Ishikawa (cell line): ENCODE results near the gene CHD9NB.

ENCODE experiments used
- CEBPB ChIP-seq: IDR thresholded peaks from 2 replicates; pipeline ENCODE4 v1.6.1; 2012
- CREB1 ChIP-seq: IDR thresholded peaks from 2 replicates; pipeline ENCODE4 v1.6.1; 2012; ENCODE audit warnings: low read depth
- EGR1 ChIP-seq: IDR thresholded peaks from 2 replicates; pipeline ENCODE4 v1.6.1; 2012
- EP300 ChIP-seq: IDR thresholded peaks from 2 replicates; pipeline ENCODE4 v1.6.1; 2012; ENCODE audit warnings: borderline replicate concordance
- FOXM1 ChIP-seq: IDR thresholded peaks from 2 replicates; pipeline ENCODE4 v1.6.1; 2012; ENCODE audit warnings: low read depth, borderline replicate concordance
- NFIC ChIP-seq: IDR thresholded peaks from 2 replicates; pipeline ENCODE4 v1.6.1; 2012
- RAD21 ChIP-seq: IDR thresholded peaks from 2 replicates; pipeline ENCODE4 v1.6.1; 2012; ENCODE audit warnings: low read depth
- TAF1 ChIP-seq: IDR thresholded peaks from 2 replicates; pipeline ENCODE4 v1.6.1; 2012; ENCODE audit warnings: low read depth, mild to moderate bottlenecking
- TCF12 ChIP-seq: IDR thresholded peaks from 2 replicates; pipeline ENCODE4 v1.6.1; 2012; ENCODE audit warnings: low read depth
- TEAD4 ChIP-seq: IDR thresholded peaks from 2 replicates; pipeline ENCODE4 v1.6.1; 2012
- YY1 ChIP-seq: IDR thresholded peaks from 2 replicates; pipeline ENCODE4 v1.6.1; 2012; ENCODE audit warnings: low read depth
- ZBTB7A ChIP-seq: IDR thresholded peaks from 2 replicates; pipeline ENCODE4 v1.6.1; 2012; ENCODE audit warnings: low read depth
- TF ChIP-seq, protein P1 (sequence below): IDR thresholded peaks from 2 replicates; pipeline ENCODE4 v1.6.1; 2012
- TF ChIP-seq, protein P2 (sequence below): IDR thresholded peaks from 2 replicates; pipeline ENCODE4 v1.6.1; 2012; ENCODE audit warnings: low read depth, mild to moderate bottlenecking
- TF ChIP-seq, protein P3 (sequence below): IDR thresholded peaks from 2 replicates; pipeline ENCODE4 v1.6.1; 2012

CHD9NB gene

DNA sequence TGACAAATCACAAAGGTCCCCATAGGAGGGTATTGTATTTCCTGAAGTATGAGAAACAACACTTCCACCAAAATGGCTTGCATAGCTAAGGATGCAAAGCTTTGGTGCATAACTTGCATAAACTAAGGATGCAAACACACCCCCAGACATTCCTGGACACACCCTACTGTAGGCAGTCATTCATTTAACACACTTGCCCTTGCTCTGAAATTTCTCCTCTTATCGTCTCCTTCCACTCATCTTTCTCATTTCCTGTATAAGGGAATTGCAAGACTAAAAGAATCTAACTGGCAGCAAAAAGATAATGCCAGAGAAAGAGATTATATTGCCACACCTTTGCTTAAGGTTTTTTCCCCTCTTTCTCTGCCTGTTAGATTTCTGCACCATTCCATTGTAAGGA is 30.4 kb upstream of the CHD9NB start:
- 0 out of 2 replicates have a peak, but pooled peaks have one; percentile 29 for TF ChIP-seq TEAD4
- TF ChIP-seq, protein P1, sequence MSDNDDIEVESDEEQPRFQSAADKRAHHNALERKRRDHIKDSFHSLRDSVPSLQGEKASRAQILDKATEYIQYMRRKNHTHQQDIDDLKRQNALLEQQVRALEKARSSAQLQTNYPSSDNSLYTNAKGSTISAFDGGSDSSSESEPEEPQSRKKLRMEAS, result no peak

DNA sequence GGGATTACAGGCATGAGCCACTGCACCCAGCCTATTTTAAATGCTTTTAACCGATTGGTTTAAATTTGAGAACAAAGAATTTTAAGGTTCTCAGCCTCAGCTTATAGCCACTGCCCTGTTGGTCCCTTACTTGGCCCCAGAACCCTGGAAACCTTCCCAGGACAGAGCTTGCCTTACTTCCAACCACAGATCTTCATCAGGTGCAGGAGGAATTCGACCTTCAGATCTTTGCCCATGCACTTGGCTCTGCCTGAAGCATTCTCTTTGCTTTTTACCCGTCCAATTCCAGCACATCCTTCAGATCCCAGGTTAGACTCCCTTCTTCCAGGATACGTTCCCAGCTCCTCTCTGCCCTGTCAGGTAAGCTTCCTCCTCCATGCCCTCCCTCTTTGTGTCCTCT is 29.8 kb upstream of the CHD9NB start:
- no peak for TF ChIP-seq TCF12
- no peak for TF ChIP-seq RAD21
- TF ChIP-seq TEAD4, result no peak
- TF ChIP-seq EP300, result no peak
- no peak for TF ChIP-seq EGR1
- TF ChIP-seq, protein P2, sequence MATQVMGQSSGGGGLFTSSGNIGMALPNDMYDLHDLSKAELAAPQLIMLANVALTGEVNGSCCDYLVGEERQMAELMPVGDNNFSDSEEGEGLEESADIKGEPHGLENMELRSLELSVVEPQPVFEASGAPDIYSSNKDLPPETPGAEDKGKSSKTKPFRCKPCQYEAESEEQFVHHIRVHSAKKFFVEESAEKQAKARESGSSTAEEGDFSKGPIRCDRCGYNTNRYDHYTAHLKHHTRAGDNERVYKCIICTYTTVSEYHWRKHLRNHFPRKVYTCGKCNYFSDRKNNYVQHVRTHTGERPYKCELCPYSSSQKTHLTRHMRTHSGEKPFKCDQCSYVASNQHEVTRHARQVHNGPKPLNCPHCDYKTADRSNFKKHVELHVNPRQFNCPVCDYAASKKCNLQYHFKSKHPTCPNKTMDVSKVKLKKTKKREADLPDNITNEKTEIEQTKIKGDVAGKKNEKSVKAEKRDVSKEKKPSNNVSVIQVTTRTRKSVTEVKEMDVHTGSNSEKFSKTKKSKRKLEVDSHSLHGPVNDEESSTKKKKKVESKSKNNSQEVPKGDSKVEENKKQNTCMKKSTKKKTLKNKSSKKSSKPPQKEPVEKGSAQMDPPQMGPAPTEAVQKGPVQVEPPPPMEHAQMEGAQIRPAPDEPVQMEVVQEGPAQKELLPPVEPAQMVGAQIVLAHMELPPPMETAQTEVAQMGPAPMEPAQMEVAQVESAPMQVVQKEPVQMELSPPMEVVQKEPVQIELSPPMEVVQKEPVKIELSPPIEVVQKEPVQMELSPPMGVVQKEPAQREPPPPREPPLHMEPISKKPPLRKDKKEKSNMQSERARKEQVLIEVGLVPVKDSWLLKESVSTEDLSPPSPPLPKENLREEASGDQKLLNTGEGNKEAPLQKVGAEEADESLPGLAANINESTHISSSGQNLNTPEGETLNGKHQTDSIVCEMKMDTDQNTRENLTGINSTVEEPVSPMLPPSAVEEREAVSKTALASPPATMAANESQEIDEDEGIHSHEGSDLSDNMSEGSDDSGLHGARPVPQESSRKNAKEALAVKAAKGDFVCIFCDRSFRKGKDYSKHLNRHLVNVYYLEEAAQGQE, result no peak
- TF ChIP-seq, protein P1, result no peak
- no peak for TF ChIP-seq TAF1
- no peak for TF ChIP-seq NFIC

DNA sequence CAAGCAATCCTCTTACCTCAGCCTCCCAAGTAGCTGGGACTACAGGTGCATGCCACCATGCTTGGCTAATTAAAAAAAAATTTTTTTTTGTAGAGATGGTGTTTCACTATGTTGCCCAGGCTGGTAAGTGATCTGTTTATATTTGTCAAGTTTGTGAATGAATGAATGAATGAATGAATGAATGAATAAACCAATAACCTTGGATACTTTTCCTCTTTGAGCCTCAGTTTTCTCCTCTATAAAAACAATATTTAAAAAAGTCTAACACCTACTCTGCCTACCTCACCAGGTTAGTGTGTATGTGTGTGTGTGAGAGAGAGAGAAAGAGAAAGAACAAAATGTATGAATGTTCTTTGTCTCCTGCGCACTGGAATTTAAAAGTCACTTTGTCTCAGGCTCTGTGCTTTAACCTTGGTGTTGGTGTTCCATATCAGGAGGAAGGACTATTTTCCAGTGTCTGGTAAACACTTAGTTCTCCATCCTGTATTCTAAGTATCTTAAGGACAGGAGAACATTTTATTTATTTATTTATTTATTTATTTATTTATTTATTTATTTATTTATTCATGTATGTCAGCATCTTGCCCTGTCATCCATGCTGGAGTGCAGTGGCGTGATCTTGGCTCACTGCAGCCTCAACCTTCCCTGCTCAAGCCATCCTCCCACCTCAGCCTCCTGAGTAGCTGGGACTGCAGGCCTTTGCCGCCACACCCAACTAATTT is 29.1 kb upstream of the CHD9NB start:
- TF ChIP-seq TEAD4 (no peak), EGR1 (no peak), CREB1 (no peak), YY1 (no peak), EP300 (no peak), TAF1 (no peak)

DNA sequence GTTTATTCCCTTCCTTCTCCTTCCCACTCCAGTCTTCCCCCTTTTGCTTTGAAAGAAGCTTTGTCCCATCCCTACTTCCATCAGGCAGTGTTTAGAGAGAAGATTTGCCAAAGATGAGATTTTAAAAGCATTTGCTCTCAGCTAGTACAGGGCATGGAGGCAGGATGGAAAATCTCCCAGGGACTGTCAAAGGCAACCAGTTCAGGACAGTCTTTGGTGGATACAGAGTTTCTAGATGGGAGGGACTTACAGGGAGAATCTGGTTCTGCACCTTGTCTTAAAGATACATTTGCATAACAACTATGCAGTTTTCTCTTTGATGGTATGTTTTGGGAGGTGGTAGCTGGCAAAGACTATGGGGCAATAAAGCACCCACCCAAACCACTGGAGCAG is 28.3 kb upstream of the CHD9NB start:
- TF ChIP-seq, protein P2, result no peak
- no peak for TF ChIP-seq EP300
- TF ChIP-seq TAF1, result no peak
- no peak for TF ChIP-seq NFIC
- no peak for TF ChIP-seq CREB1
- TF ChIP-seq EGR1, result no peak
- TF ChIP-seq, protein P3, sequence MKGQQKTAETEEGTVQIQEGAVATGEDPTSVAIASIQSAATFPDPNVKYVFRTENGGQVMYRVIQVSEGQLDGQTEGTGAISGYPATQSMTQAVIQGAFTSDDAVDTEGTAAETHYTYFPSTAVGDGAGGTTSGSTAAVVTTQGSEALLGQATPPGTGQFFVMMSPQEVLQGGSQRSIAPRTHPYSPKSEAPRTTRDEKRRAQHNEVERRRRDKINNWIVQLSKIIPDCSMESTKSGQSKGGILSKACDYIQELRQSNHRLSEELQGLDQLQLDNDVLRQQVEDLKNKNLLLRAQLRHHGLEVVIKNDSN, result no peak
- no peak for TF ChIP-seq YY1
- TF ChIP-seq, protein P1, result no peak
- TF ChIP-seq ZBTB7A, result no peak
- TF ChIP-seq TCF12, result no peak
- no peak for TF ChIP-seq CEBPB
- TF ChIP-seq TEAD4, result no peak

DNA sequence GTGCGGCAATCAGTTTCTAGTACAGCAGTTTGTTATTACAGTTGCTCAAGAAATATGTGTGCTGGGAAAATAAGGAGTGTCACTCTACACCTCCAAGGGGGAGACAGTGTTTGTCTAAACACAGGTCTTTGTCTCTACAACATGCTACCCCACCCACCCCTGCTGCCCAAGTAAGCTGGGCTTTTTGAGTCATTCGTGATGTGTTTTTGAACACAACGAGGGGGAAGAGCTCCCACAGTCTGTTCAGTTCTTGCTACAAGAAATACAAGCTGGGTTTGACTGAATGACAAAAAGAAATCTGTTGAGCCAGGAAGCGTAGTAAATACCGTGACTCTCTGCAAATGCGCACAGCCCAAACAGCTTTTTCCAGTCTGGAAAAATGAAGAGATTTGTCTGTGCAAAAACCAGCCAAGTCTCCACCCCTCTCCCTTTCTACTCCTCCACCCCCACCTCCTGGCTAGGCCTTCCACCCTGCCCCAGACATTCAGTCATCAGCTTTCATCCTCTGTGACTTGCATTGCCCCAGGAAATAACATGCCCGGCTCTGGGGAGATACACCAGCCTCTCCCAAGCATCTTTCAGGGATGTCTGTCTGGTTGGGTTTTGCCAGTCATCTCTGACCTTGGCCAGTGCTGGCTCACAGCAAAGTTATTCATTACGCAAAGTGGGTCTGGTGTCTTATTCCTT is 27.8 kb upstream of the CHD9NB start:
- TF ChIP-seq, protein P2, result no peak
- TF ChIP-seq EP300 (no peak), RAD21 (no peak), NFIC (no peak), ZBTB7A (no peak), YY1 (no peak), FOXM1 (no peak), TEAD4 (no peak), TAF1 (no peak), CEBPB (no peak), TCF12 (no peak), CREB1 (no peak), EGR1 (no peak)
- TF ChIP-seq, protein P1, result no peak
- TF ChIP-seq, protein P3, result no peak
